Measurements from ENCODE around the gene ZNF407.

ZNF407 gene

DNA sequence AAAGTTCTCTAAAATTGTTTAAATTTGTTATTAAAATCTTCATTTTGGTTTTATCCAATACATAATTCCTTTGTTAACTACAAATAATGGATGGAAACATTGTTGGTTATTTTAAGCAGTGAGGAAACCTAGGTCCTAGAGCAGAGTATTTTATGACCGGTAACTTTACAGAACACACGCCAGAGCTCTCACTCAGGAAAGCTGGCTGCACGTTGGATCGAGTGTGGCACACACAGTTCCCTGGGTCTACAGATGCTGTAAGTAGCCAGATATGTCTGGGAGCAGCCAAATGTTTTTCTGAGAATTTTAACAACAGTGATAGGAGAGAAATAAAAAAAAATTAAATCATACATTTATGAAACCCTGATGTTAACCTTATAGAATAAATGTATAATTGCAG lies 264.4 kb downstream of the ZNF407 start:
- Histone ChIP-seq H3K4me3 (replicated peaks; ENCODE audit: insufficient read depth, low read length) (no peak overlapping the region), H3K27ac (replicated peaks) (no peak overlapping the region), H3K27me3 (ENCODE audit: insufficient read depth, poor library complexity, severe bottlenecking) (no peaks in the 10 kb centered on the region)
- TF ChIP-seq, protein P1, sequence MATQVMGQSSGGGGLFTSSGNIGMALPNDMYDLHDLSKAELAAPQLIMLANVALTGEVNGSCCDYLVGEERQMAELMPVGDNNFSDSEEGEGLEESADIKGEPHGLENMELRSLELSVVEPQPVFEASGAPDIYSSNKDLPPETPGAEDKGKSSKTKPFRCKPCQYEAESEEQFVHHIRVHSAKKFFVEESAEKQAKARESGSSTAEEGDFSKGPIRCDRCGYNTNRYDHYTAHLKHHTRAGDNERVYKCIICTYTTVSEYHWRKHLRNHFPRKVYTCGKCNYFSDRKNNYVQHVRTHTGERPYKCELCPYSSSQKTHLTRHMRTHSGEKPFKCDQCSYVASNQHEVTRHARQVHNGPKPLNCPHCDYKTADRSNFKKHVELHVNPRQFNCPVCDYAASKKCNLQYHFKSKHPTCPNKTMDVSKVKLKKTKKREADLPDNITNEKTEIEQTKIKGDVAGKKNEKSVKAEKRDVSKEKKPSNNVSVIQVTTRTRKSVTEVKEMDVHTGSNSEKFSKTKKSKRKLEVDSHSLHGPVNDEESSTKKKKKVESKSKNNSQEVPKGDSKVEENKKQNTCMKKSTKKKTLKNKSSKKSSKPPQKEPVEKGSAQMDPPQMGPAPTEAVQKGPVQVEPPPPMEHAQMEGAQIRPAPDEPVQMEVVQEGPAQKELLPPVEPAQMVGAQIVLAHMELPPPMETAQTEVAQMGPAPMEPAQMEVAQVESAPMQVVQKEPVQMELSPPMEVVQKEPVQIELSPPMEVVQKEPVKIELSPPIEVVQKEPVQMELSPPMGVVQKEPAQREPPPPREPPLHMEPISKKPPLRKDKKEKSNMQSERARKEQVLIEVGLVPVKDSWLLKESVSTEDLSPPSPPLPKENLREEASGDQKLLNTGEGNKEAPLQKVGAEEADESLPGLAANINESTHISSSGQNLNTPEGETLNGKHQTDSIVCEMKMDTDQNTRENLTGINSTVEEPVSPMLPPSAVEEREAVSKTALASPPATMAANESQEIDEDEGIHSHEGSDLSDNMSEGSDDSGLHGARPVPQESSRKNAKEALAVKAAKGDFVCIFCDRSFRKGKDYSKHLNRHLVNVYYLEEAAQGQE (IDR thresholded peaks at IDR 0.05; ENCODE audit: insufficient replicate concordance, low read depth): no peak
- DNase-seq (ENCODE audit: low read depth in 1 of 2, low spot score in 1 of 2): no peak

DNA sequence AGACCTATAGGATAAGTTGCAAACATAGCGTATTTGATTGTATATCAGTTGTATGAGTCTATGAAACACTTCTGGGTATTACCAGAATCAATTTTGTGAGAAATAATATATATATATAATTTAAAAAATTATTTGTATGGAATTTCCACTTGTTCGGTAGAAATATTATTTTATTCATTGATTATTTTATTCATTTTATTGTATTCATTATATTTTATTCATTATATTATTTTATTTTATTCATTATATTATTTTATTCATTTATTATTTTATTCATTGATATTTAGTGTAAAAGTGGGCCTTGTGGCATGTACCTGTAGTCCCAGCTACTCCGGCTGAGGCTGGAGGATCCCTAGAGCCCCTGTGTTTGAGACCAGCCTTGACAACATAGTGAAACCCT lies 268.9 kb downstream of the ZNF407 start:
- no peak for DNase-seq (ENCODE audit: low read depth in 1 of 2, low spot score in 1 of 2)

DNA sequence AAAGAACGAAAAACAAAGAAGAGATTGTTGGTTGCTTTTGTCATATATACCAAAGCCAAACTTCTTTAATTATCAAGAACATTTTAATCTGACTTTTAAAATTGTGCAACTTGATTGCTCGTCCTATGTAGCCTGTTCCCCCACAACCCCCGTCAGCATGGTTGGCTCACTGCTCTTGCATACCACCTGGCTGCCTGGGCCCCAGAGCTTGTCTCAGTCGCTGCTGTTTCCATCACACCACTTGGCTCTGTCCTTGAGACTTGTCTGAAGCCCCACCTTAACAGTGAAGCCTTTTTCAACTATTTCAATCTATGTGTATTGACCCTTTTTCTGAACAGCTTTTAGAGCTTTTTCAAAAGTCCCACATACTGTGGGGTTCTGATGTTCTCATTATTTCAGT lies 270.8 kb downstream of the ZNF407 start:
- TF ChIP-seq, protein P2, sequence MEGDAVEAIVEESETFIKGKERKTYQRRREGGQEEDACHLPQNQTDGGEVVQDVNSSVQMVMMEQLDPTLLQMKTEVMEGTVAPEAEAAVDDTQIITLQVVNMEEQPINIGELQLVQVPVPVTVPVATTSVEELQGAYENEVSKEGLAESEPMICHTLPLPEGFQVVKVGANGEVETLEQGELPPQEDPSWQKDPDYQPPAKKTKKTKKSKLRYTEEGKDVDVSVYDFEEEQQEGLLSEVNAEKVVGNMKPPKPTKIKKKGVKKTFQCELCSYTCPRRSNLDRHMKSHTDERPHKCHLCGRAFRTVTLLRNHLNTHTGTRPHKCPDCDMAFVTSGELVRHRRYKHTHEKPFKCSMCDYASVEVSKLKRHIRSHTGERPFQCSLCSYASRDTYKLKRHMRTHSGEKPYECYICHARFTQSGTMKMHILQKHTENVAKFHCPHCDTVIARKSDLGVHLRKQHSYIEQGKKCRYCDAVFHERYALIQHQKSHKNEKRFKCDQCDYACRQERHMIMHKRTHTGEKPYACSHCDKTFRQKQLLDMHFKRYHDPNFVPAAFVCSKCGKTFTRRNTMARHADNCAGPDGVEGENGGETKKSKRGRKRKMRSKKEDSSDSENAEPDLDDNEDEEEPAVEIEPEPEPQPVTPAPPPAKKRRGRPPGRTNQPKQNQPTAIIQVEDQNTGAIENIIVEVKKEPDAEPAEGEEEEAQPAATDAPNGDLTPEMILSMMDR (IDR thresholded peaks at IDR 0.05; ENCODE audit: insufficient read depth, low read length): no peak
- TF ChIP-seq GABPA (IDR thresholded peaks at IDR 0.05; ENCODE audit: low read depth) (no peak), SPI1 (IDR thresholded peaks at IDR 0.05; ENCODE audit: borderline replicate concordance, low read depth) (no peak), POLR2AphosphoS5 (IDR thresholded peaks at IDR 0.05; ENCODE audit: low read depth) (no peak)
- TF ChIP-seq, protein P1 (IDR thresholded peaks at IDR 0.05; ENCODE audit: insufficient replicate concordance, low read depth): no peak
- Histone ChIP-seq H3K27me3 (ENCODE audit: insufficient read depth, poor library complexity, severe bottlenecking) (no peaks in the 10 kb centered on the region), H3K27ac (replicated peaks) (no peak overlapping the region), H3K4me3 (replicated peaks; ENCODE audit: insufficient read depth, low read length) (no peak overlapping the region)
- DNase-seq (ENCODE audit: low read depth in 1 of 2, low spot score in 1 of 2): no peak

More for the DNA sequence above, 268.9 kb downstream of the ZNF407 start:
- TF ChIP-seq POLR2AphosphoS5 (IDR thresholded peaks at IDR 0.05; ENCODE audit: low read depth): no peak
- TF ChIP-seq, protein P2 (IDR thresholded peaks at IDR 0.05; ENCODE audit: insufficient read depth, low read length): no peak
- no peaks in the 10 kb centered on the region for H3K27me3 ChIP-seq (ENCODE audit: insufficient read depth, poor library complexity, severe bottlenecking)
- no peak overlapping the region for H3K4me3 ChIP-seq (replicated peaks; ENCODE audit: insufficient read depth, low read length)
- H3K27ac ChIP-seq (replicated peaks): no peak overlapping the region

DNA sequence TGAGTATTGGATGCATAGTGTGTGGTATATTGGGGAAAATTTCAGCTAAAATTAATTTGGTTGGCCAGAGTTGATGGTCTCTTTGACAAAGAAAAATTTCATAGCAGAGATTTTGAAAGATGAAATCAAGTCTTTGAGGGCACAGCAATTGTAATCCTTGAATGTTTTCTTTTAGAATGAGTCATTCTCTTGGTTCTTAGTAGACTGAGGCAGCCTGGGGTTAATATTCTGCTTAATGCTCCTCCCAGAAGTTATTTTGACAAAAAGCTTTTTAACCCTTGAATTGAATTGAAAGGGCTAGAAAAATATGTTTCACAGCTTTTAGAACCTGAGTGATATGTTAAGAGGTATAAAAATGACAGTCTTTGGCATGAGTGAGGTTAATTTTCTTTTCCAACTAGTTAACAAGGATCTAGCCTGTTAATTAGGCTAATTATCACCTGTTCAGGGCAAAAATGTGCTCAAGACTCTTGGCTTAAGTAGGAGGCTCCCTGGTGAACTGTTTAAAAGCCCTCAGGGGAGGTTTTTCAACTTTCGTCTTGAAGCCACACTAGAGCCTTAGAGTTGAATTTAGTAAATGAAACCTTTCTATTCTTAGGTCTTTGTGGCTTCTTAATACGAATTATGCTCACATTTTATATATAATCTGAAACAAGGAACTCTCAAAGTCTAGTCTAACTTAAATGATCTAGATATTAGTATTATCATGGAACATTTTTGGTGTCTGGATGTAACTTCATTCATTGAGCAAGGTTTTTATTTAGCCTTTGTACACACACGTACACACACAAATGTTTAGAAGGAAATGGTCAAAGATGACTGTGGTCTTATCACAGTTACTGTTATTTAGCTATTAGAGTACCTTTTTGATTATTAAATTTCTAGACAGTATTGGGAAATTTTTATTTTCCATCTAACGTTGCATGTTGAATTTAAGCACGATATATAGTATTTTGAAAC lies 272.5 kb downstream of the ZNF407 start:
- no peak for DNase-seq (ENCODE audit: low read depth in 1 of 2, low spot score in 1 of 2)
- H3K27ac ChIP-seq (replicated peaks): no peak overlapping the region
- H3K27me3 ChIP-seq (ENCODE audit: insufficient read depth, poor library complexity, severe bottlenecking): no peaks in the 10 kb centered on the region
- no peak overlapping the region for H3K4me3 ChIP-seq (replicated peaks; ENCODE audit: insufficient read depth, low read length)
- TF ChIP-seq SPI1 (IDR thresholded peaks at IDR 0.05; ENCODE audit: borderline replicate concordance, low read depth): no peak
- TF ChIP-seq, protein P2 (IDR thresholded peaks at IDR 0.05; ENCODE audit: insufficient read depth, low read length): no peak
- no peak for TF ChIP-seq POLR2AphosphoS5 (IDR thresholded peaks at IDR 0.05; ENCODE audit: low read depth)
